Activated CD4-positive, CD25-positive, alpha-beta regulatory T cell treated with anti-CD3 and anti-CD28 coated beads, Interleukin-2, amount 50 U/mL, for 16 hours (primary cell): ENCODE results near the gene SPA17.

Source experiments
- DNase-seq: peaks from one replicate; pipeline ENCODE4 v3.0.0-alpha.2; 2020; ENCODE audit warnings: low read depth, low spot score

SPA17 gene

GRCh38 chr11:124662106-124662505, 11.6 kb upstream of the SPA17 start:
- no peak for DNase-seq

GRCh38 chr11:124663861-124664260, 9.8 kb upstream of the SPA17 start:
- DNase-seq, result no peak

DNA sequence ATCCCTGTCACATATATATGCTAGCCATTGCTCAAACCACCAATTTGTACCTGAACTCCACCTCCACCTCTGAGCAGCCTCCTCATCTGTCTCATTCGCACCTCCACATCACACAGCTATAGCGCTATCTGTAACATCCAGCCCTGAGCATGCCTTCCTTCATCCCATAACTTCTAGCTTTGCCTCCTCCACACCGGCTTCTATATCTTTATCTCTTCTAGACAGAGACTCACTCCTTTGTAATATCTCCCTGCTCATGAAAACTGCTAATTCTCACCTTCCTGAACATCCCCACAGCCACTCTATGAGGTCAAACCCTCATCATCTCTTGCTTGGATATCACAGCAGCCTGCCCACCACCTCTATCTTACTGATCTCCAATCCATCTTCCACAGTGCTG, 6.1 kb upstream of the SPA17 start:
- DNase-seq, result no peak

DNA sequence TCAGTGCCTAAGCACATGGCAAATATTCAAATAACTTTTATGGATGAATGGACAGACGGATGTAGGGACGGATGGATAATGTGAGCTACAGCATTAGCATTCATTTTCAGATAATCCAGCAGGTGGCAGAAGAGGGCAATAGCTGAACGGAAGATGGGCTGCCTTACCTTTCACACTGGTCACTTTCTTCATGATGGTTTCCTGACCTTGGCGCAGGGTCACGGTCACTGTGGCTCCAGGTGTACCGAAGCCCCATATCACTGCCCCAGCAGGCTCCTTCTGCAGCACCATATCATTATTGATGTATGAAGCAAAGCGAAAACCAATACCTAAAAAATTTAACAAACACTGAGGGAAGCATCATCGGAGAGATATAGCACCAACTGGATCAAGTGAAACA, 4.5 kb upstream of the SPA17 start:
- peak; percentile 16 for DNase-seq

- DNase-seq, result no peak
Observed at GRCh38 chr11:124670732-124671131, 3.0 kb upstream of the SPA17 start.

GRCh38 chr11:124672536-124673215, 1.0 kb upstream of the SPA17 start:
- DNase-seq, result no peak

DNA sequence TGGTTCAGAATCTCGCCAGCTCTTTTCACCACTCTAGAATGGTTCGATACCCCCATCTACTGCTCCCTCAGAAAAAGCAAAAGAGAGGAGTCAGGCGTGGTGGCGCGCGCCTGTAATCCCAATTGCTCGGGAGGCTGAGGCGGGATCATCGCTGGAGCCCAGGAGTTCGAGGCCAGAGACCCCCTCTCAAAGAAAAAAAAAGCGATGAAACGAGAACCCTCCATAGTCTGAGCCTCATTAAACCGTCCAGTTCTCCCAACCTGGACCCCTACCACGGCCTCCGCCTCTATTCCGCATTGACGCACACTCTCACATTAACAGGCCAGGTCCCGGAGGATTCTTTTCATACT, 439 bp downstream of the SPA17 start:
- DNase-seq, result no peak

GRCh38 chr11:124674571-124674970, 867 bp downstream of the SPA17 start:
- DNase-seq, result no peak

- DNase-seq, result no peak
Observed at GRCh38 chr11:124676386-124676785, 2.7 kb downstream of the SPA17 start.

DNA sequence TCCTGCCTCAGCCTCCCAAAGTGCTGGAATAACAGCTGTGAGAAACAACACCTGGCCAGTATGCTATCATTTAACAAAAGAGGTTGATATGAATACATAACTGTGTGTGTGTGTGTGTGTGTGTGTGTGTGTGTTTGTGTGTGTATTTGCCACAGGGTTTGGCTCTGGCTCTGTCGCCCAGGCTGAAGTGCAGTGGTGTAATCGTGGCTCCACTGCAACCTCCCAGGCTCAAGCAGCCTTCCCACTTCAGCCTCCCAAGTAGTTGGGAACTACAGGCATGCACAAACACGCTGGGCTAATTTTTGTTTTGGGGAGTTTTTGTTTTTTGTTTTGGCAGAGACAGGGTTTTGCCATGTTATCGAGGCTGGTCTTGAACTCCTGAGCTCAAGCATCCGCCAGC, 4.7 kb downstream of the SPA17 start:
- DNase-seq, result no peak

DNA sequence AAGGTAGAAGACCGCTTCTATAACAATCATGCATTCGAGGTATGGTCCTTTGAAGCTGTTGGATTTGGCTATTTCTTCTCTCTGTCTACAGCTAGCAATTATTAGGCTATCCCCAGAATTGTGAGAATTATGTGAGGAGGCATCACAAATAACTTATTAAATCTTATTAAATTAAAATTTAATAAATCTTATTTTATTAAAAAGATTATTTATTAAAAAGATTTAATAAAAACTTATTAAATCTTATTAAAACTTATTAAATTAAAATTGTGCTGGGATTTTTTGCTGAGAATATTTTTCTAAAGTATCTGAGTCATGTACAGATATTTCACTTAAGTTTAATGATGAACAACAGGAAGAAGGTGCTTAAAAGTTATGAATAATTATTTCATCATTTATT, 7.7 kb downstream of the SPA17 start:
- DNase-seq, result no peak

- no peak for DNase-seq
Observed at GRCh38 chr11:124682443-124682842, 8.7 kb downstream of the SPA17 start.

GRCh38 chr11:124693142-124693541, 19.4 kb downstream of the SPA17 start:
- no peak for DNase-seq

DNA sequence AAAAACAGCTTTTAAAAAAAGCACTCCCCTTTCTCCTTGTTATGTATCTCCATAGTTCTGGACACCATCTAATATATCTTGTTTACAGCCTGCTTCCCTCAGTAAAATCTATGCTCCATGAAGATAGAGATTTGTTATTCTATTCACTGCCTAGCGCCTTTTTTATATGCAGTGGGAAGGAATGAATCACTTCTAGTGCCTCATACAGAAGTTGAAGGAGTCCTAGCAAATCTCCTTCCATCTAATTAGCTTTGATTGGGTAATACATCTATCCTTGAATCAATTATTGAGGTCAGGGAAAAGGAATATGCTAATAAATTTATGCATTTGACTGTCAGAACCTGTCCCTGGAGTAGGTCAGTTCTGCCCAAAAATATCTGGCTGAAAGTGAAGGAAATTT, 25.8 kb downstream of the SPA17 start:
- DNase-seq, result no peak

- DNase-seq, result no peak
Observed at GRCh38 chr11:124700028-124700427, 26.3 kb downstream of the SPA17 start.

DNA sequence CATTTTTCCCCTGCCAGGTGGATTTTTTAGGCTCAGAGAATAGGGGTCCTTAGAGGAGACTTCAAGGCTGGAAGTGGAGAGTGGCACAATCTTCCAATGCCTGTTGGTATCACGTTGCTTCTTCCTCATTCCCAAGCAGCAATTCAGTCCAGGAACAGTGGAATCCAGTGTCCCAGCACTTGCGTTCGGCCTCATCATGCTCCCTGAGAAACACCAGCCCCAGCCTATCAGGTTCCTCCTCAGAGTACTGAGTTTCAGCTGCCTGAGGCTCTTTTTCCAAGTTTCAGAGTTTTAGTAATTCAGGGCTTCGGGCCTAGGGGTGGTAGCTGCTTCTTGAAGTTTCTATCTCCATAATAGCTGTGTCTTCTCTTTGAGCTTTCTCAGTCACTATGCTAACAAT, 34.1 kb downstream of the SPA17 start:
- DNase-seq, result no peak

DNA sequence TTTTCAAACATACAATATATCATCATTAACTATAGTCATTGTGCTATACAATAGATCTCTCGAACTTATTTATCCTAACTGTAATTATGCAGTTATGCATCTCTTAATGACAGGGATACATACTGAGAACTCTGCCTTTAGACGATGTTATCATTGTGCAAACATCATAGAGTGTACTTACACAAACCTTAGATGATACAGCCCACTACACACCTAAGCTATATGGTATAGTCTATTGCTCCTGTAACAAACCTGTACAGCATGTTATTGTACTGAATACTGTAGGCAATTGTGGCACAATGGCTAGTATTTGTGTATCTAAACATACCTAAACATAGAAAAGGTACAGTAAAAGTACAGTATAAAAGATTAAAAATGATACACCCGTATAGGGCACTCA, 38.7 kb downstream of the SPA17 start:
- DNase-seq, result no peak

DNA sequence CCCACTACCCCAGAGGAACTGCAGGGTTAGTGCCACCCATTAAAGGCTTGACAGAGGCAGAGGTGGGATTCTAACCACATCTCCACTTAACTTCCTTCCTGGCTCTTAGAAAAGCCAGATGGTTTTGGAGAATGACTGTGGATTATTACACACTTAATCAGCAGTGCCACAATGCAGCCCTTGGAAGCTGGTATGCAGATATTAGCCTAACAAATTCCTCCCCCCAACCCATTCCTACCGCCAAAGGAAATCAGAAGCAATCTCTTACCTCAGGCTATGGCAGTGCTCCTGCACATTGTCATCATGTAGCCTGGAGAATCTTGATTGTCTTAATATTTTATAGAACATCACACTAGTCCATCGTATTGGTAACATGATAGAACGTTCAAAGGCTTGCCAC, 42.9 kb downstream of the SPA17 start:
- DNase-seq, result no peak

- no peak for DNase-seq
Observed at GRCh38 chr11:124717421-124717785, 43.7 kb downstream of the SPA17 start.

DNA sequence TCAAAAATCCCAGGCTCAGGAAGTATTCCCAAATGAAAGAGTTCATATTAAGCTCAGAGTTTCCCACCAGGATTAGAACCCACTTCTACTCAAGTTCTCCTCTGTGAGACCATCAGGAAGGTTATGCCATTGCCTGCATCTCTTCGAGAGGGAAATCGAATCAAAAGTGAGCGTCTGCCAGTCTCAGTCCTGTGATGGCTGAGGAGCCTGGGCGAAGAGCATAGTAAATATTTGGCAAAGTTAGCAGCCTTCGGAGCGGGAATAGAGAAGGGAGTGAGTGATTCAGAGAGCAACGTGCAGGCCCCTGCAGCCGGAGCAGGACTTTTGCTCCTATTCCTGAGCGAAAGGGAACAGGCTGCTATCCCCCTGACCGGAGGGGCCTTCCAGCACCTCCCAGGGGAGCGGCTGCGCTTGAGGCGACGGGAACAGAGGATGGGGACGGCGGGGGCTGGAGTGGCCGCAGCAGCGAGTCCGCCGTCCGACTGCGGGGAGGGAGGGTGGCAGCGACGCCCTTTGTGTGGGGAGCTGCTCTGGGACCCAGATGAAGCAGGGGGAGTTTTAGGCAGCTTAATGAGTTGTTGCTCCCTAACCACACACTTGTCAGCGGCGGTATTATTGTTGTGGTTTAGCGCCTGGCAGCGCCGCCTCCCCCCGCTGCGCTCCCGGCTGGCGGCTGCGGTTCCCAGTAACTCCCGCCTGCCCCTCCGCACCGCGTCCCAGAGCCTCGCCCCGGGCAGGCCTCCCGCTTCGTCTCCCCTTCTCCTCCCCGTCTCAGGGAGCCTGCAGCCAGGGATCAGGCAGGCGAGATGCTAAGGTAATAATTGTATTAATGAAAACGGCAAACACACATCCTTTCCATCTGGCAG, 44.3 kb downstream of the SPA17 start:
- no peak for DNase-seq

GRCh38 chr11:124718801-124719200, 45.1 kb downstream of the SPA17 start:
- DNase-seq, result no peak

DNA sequence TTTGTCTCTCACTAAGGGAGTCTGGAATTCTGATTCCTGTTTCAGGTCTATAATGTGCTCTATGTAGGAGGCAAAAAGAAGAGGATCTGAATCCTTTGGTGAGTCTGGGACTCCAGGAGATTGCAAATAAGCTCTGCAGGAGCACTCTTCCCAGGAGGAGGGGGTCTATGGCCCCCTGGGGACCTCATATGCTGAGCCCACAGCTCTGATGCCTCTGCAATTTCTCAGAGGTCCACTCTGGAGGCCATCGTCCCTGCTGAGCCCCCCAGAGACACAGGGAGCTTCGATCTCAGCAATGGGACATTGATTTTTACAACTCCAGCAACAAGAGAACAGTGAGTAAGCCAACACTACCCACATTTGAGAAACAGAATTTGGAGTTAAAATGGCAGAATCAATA, 45.8 kb downstream of the SPA17 start:
- DNase-seq, result no peak

- no peak for DNase-seq
Observed at GRCh38 chr11:124722176-124722575, 48.5 kb downstream of the SPA17 start.
